PC-3 (cell line): Measurements from ENCODE around the gene TK2. TPM values are rescaled to one million over a fixed set of nuclear protein-coding genes. Genes with fewer than 3 reads are reported as not detected.

ENCODE experiments used
- ATAC-seq: fragments of 200-7000 bp; cut with Tn5 transposase; 2 replicates; pipeline ENCODE4 v1.9.1; 2020; ENCODE audit warnings: mild to moderate bottlenecking, moderate library complexity
- BruUV-seq: library from RNA; stranded (reverse); fragments of 400-500 nt; replicated peaks from 2 replicates; lab custom pipeline; 2021; lab: Mats Ljungman, UMichigan
- CTCF ChIA-PET: fragments of 300-600 bp; sonication (Branson Sonifier 250); formaldehyde crosslinking; loops from one replicate; lab custom pipeline; 2022; ENCODE audit warnings: antibody characterized with exemption; lab: Charles Lee
- POLR2A ChIA-PET: fragments of 300-600 bp; sonication (Branson Sonifier 250); formaldehyde crosslinking; loops from one replicate; lab custom pipeline; 2022; ENCODE audit warnings: antibody characterized with exemption; ENCODE audit not compliant: unreplicated experiment; lab: Charles Lee
- DNase-seq: peaks from one replicate; pipeline ENCODE4 v3.0.0-alpha.2; 2015
- H2AFZ ChIP-seq: fragments of 300-600 bp; sonication (generic); 2 replicates; pipeline ENCODE4 v1.6.0; 2016; ENCODE audit warnings: antibody characterized with exemption, low read length
- H3F3A ChIP-seq: fragments of 300-600 bp; sonication (generic); one replicate; pipeline ENCODE4 v1.6.0; 2017; ENCODE audit warnings: antibody characterized with exemption, low read length, control low read depth, mild to moderate bottlenecking; ENCODE audit not compliant: unreplicated experiment
- H3K27ac ChIP-seq: fragments of 300-600 bp; sonication (generic); 2 replicates; pipeline ENCODE4 v1.5.1; 2016; ENCODE audit warnings: mild to moderate bottlenecking, low read length
- H3K27me3 ChIP-seq: fragments of 300-600 bp; sonication (generic); 2 replicates; pipeline ENCODE4 v1.6.1; 2016; ENCODE audit warnings: low read length, mixed read lengths
- H3K36me3 ChIP-seq: fragments of 300-600 bp; sonication (generic); 2 replicates; pipeline ENCODE4 v1.6.1; 2016; ENCODE audit warnings: low read depth, mixed run types, low read length, mixed read lengths
- H3K4me1 ChIP-seq: fragments of 300-600 bp; sonication (generic); 2 replicates; pipeline ENCODE4 v1.5.1; 2016; ENCODE audit warnings: low read length; ENCODE audit not compliant: insufficient read depth
- H3K4me2 ChIP-seq: fragments of 300-600 bp; sonication (generic); 2 replicates; pipeline ENCODE4 v1.6.0; 2016; ENCODE audit warnings: low read length
- H3K4me3 ChIP-seq: fragments of 300-600 bp; sonication (generic); 2 replicates; pipeline ENCODE4 v1.5.1; 2016; ENCODE audit warnings: mild to moderate bottlenecking, low read length, mixed read lengths
- H3K79me2 ChIP-seq: fragments of 300-600 bp; sonication (generic); 2 replicates; pipeline ENCODE4 v1.6.1; 2017; ENCODE audit warnings: low read length, mixed read lengths
- H3K9ac ChIP-seq: fragments of 300-600 bp; sonication (generic); 2 replicates; pipeline ENCODE4 v1.6.0; 2016; ENCODE audit warnings: mild to moderate bottlenecking, low read length
- H3K9me2 ChIP-seq: fragments of 300-600 bp; sonication (generic); replicated peaks from 2 replicates; pipeline ENCODE4 v1.6.1; 2016; ENCODE audit warnings: mixed run types, low read length, mixed read lengths
- H3K9me3 ChIP-seq: fragments of 300-600 bp; sonication (generic); 2 replicates; pipeline ENCODE4 v1.6.1; 2016; ENCODE audit warnings: low read length, mixed read lengths
- H4K20me1 ChIP-seq: fragments of 300-600 bp; sonication (generic); 2 replicates; pipeline ENCODE4 v1.6.1; 2016; ENCODE audit warnings: low read length, mixed read lengths
- CTCF ChIP-seq: fragments of 300-600 bp; sonication (generic); conservative IDR thresholded peaks from 2 replicates; pipeline ENCODE4 v1.5.1; 2017; ENCODE audit warnings: antibody characterized with exemption, low read depth, mild to moderate bottlenecking, low read length
- EZH2 ChIP-seq: fragments of 300-600 bp; sonication (generic); IDR thresholded peaks from one replicate; pipeline ENCODE4 v1.6.1; 2017; ENCODE audit warnings: antibody characterized with exemption, mild to moderate bottlenecking, low read length; ENCODE audit not compliant: unreplicated experiment
- EZH2phosphoT487 ChIP-seq: fragments of 300-600 bp; sonication (generic); IDR thresholded peaks from 2 replicates; pipeline ENCODE4 v1.6.1; 2018; ENCODE audit warnings: mild to moderate bottlenecking, antibody characterized with exemption, low read length, borderline replicate concordance
- intact Hi-C: fragments of 100-400 bp; cut with micrococcal nuclease; formaldehyde crosslinking; loops from 2 replicates; pipeline ENCODE4 v1.9.0; 2023
- total RNA-seq: library from RNA; depleted of rRNA; stranded (reverse); fragments of >200 nt; gene quantifications from 2 replicates; pipeline ENCODE4 v1.2.3, GENCODE V29; 2014

The TK2 gene
- total RNA-seq, 1 experiment from 2014 or later = 8.3 TPM

- H3K79me2 ChIP-seq = no peaks in the 10 kb centered on the region
- no peak overlapping the region for H3K27ac ChIP-seq
- no peak overlapping the region for H2AFZ ChIP-seq
- no peak overlapping the region for H3K4me3 ChIP-seq
- H3F3A ChIP-seq = no peaks in the 10 kb centered on the region
- ChIA-PET POLR2A (no interaction called here), CTCF (interaction anchor here (0.6 kb wide), 1 partner anchor 81 kb away, joined by 3 read pairs; no protein-coding TSS in a partner anchor)
- DNase-seq (no peak), ATAC-seq (no peak)
- no peak for TF ChIP-seq EZH2
- TF ChIP-seq EZH2phosphoT487 = no peak
- no peak for TF ChIP-seq CTCF
- H3K9me2 ChIP-seq = no peaks in the 10 kb centered on the region
- no peaks in the 10 kb centered on the region for H3K27me3 ChIP-seq
- H3K4me2 ChIP-seq = no peak overlapping the region
- no peaks in the 10 kb centered on the region for H3K9me3 ChIP-seq
- H4K20me1 ChIP-seq = no peaks in the 10 kb centered on the region
- BruUV-seq = no TSS peak
- peaks cover 2% of the 10 kb centered on the region for H3K4me1 ChIP-seq
- intact Hi-C loops = no loop called here
- H3K9ac ChIP-seq = no peak overlapping the region
- no peaks in the 10 kb centered on the region for H3K36me3 ChIP-seq
Observed at GRCh38 chr16:66575060-66575459, 25.1 kb upstream of the TK2 start.

- intact Hi-C loops = no loop called here
- Histone ChIP-seq H3K4me3 (no peak overlapping the region), H2AFZ (no peak overlapping the region), H3K4me1 (peaks cover 5% of the 10 kb centered on the region), H3K79me2 (no peaks in the 10 kb centered on the region), H3K27ac (no peak overlapping the region), H3K9me3 (no peaks in the 10 kb centered on the region), H3F3A (no peaks in the 10 kb centered on the region), H3K27me3 (no peaks in the 10 kb centered on the region), H3K9me2 (no peaks in the 10 kb centered on the region), H3K9ac (no peak overlapping the region), H3K4me2 (no peak overlapping the region), H4K20me1 (no peaks in the 10 kb centered on the region), H3K36me3 (no peaks in the 10 kb centered on the region)
- ATAC-seq = no peak
- ChIA-PET CTCF (interaction anchor here (0.6 kb wide), 1 partner anchor 81 kb away, joined by 3 read pairs; no protein-coding TSS in a partner anchor), POLR2A (no interaction called here)
- no TSS peak for BruUV-seq
- DNase-seq = no peak
- TF ChIP-seq EZH2 (no peak), CTCF (no peak), EZH2phosphoT487 (no peak)
Observed at GRCh38 chr16:66574531-66574930, 24.6 kb upstream of the TK2 start.

GRCh38 chr16:66574081-66574480, 24.2 kb upstream of the TK2 start:
- H3K9ac ChIP-seq = no peak overlapping the region
- peaks cover 10% of the 10 kb centered on the region for H3K4me1 ChIP-seq
- CTCF ChIA-PET = no interaction called here
- no TSS peak for BruUV-seq
- H3K27me3 ChIP-seq = no peaks in the 10 kb centered on the region
- no peaks in the 10 kb centered on the region for H4K20me1 ChIP-seq
- no peaks in the 10 kb centered on the region for H3K9me2 ChIP-seq
- H3K4me2 ChIP-seq = no peak overlapping the region
- intact Hi-C loops = no loop called here
- H3K4me3 ChIP-seq = no peak overlapping the region
- no peak for TF ChIP-seq EZH2phosphoT487
- TF ChIP-seq EZH2 = no peak
- no peak for TF ChIP-seq CTCF
- POLR2A ChIA-PET = no interaction called here
- H2AFZ ChIP-seq = no peak overlapping the region
- no peaks in the 10 kb centered on the region for H3F3A ChIP-seq
- DNase-seq (no peak), ATAC-seq (no peak)
- H3K79me2 ChIP-seq = no peaks in the 10 kb centered on the region
- no peak overlapping the region for H3K27ac ChIP-seq
- no peaks in the 10 kb centered on the region for H3K36me3 ChIP-seq
- no peaks in the 10 kb centered on the region for H3K9me3 ChIP-seq
